H1 (cell line): ENCODE results near the gene ZMYM2. TPM values are rescaled to one million over a fixed set of nuclear protein-coding genes. Genes with fewer than 3 reads are reported as not detected.

Experiments used
- CTCF ChIA-PET: fragments of 300-600 bp; sonication (Branson Sonifier 250); formaldehyde crosslinking; loops from one replicate; lab custom pipeline; 2021; ENCODE audit not compliant: partially characterized antibody; lab: Charles Lee
- POLR2A ChIA-PET: fragments of 300-600 bp; sonication (Branson Sonifier 250); formaldehyde crosslinking; loops from one replicate; lab custom pipeline; 2021; ENCODE audit warnings: inconsistent platforms; ENCODE audit not compliant: partially characterized antibody; lab: Charles Lee
- DNase-seq, 2 experiments: peaks; one replicate each; pipeline versions ENCODE4 v3.0.0 to v3.0.0-alpha.2; 2010 to 2022; ENCODE audit warnings: low spot score in 2 of 2, low read depth in 1 of 2, mixed read lengths in 1 of 2
- FAIRE-seq: peaks from 2 replicates; lab custom pipeline; 2011; peaks lifted over from hg19 to GRCh38; lab: Jason Lieb, UNC
- H2AFZ ChIP-seq: 2 replicates; pipeline ENCODE4 v1.8.1; 2012; ENCODE audit warnings: low read length, inconsistent platforms
- H2AK5ac ChIP-seq: 2 replicates; pipeline ENCODE4 v1.6.1; 2013; ENCODE audit warnings: low read depth, low read length
- H2BK120ac ChIP-seq: replicated peaks from 2 replicates; pipeline ENCODE3; 2013; ENCODE audit warnings: low read depth, low read length, inconsistent platforms
- H2BK12ac ChIP-seq: 2 replicates; pipeline ENCODE4 v1.6.1; 2013; ENCODE audit warnings: low read depth, low read length
- H2BK15ac ChIP-seq: 2 replicates; pipeline ENCODE4 v1.6.1; 2013; ENCODE audit warnings: low read length
- H2BK20ac ChIP-seq: 2 replicates; pipeline ENCODE4 v1.6.1; 2013; ENCODE audit warnings: low read length
- H2BK5ac ChIP-seq: 2 replicates; pipeline ENCODE4 v1.6.1; 2013; ENCODE audit warnings: low read depth, low read length
- H3K14ac ChIP-seq: 2 replicates; pipeline ENCODE4 v1.6.1; 2013; ENCODE audit warnings: inconsistent platforms; ENCODE audit not compliant: insufficient read length
- H3K18ac ChIP-seq: 2 replicates; pipeline ENCODE4 v1.6.1; 2013; ENCODE audit warnings: low read length; ENCODE audit errors: extremely low read depth
- H3K23ac ChIP-seq: 2 replicates; pipeline ENCODE4 v1.6.1; 2013; ENCODE audit warnings: inconsistent platforms; ENCODE audit not compliant: insufficient read length
- H3K23me2 ChIP-seq: 2 replicates; pipeline ENCODE4 v1.6.1; 2013; ENCODE audit warnings: low read depth, low read length
- H3K27ac ChIP-seq: 2 replicates; pipeline ENCODE4 v1.6.1; 2011; ENCODE audit warnings: low read depth, low read length, inconsistent platforms
- H3K27me3 ChIP-seq, 4 experiments: replicated peaks in 1 of 4; 1 replicate in 1 of 4; 2 replicates in 3 of 4; pipeline versions ENCODE4 v1.6.1 to v1.8.1; 2011 to 2013; ENCODE audit warnings: low read length in 3 of 4, mild to moderate bottlenecking in 3 of 4, inconsistent platforms in 2 of 4, mixed read lengths in 2 of 4, moderate library complexity in 1 of 4; ENCODE audit not compliant: control insufficient read depth in 3 of 4, insufficient read depth in 3 of 4; ENCODE audit errors: extremely low read depth in 1 of 4
- H3K36me3 ChIP-seq, 4 experiments: 2 replicates each; pipeline versions ENCODE4 v1.6.1 to v1.8.1; 2011 to 2013; ENCODE audit warnings: mild to moderate bottlenecking in 4 of 4, low read length in 3 of 4, moderate library complexity in 2 of 4, control low read depth in 1 of 4, inconsistent platforms in 1 of 4; ENCODE audit not compliant: insufficient read depth in 4 of 4, control insufficient read depth in 2 of 4
- H3K4ac ChIP-seq: replicated peaks from 2 replicates; pipeline ENCODE3; 2013; ENCODE audit warnings: low read length, low read depth, mixed read lengths, inconsistent platforms; ENCODE audit not compliant: insufficient read length
- H3K4me1 ChIP-seq, 4 experiments: replicated peaks in 1 of 4; 1 replicate in 1 of 4; 2 replicates in 3 of 4; pipeline versions ENCODE4 v1.6.1 to v1.8.1; 2011 to 2013; ENCODE audit warnings: low read length in 3 of 4, inconsistent platforms in 2 of 4, mixed read lengths in 1 of 4; ENCODE audit not compliant: insufficient read depth in 4 of 4, control insufficient read depth in 3 of 4
- H3K4me2 ChIP-seq, 2 experiments: 2 replicates each; pipeline versions ENCODE4 v1.6.1 to v1.8.1; 2011 to 2013; ENCODE audit warnings: low read depth in 2 of 2, low read length in 2 of 2, control low read depth in 1 of 2, inconsistent platforms in 1 of 2, mild to moderate bottlenecking in 1 of 2; ENCODE audit not compliant: insufficient read depth in 1 of 2
- H3K4me3 ChIP-seq, 4 experiments: fragments of 200-600, 300-600 bp in 1 of 4; sonication (generic), shearing (Covaris generic), sonication (Bioruptor Twin) in 1 of 4; 2 replicates each; pipeline versions ENCODE4 v1.5.1 to v1.8.1; 2011 to 2016; ENCODE audit warnings: low read length in 4 of 4, low read depth in 3 of 4, control low read depth in 2 of 4, inconsistent platforms in 2 of 4, mild to moderate bottlenecking in 2 of 4, mixed read lengths in 1 of 4, moderate library complexity in 1 of 4; ENCODE audit not compliant: insufficient read depth in 2 of 4; ENCODE audit errors: extremely low read depth in 1 of 4
- H3K56ac ChIP-seq: replicated peaks from 2 replicates; pipeline ENCODE3; 2013; ENCODE audit warnings: low read depth, mild to moderate bottlenecking, mixed read lengths, low read length, inconsistent platforms; ENCODE audit not compliant: insufficient read length
- H3K79me1 ChIP-seq: 2 replicates; pipeline ENCODE4 v1.6.1; 2013; ENCODE audit warnings: low read depth, low read length, control low read depth
- H3K79me2 ChIP-seq, 2 experiments: 2 replicates each; pipeline versions ENCODE4 v1.6.1 to v1.8.1; 2012 to 2013; ENCODE audit warnings: low read length in 2 of 2, mild to moderate bottlenecking in 2 of 2, inconsistent platforms in 1 of 2; ENCODE audit not compliant: insufficient read depth in 2 of 2, control insufficient read depth in 1 of 2
- H3K9ac ChIP-seq, 4 experiments: replicated peaks in 1 of 4; 1 replicate in 1 of 4; 2 replicates in 3 of 4; pipeline versions ENCODE4 v1.6.1 to v1.8.1; 2011 to 2013; ENCODE audit warnings: low read depth in 3 of 4, low read length in 3 of 4, control low read depth in 2 of 4, mild to moderate bottlenecking in 2 of 4, moderate library complexity in 2 of 4, inconsistent platforms in 1 of 4; ENCODE audit errors: extremely low read depth in 1 of 4
- H3K9me3 ChIP-seq, 2 experiments: 2 replicates each; pipeline versions ENCODE4 v1.6.1 to v1.8.1; 2012 to 2013; ENCODE audit warnings: mild to moderate bottlenecking in 2 of 2, moderate library complexity in 2 of 2, control low read depth in 1 of 2, inconsistent platforms in 1 of 2, low read depth in 1 of 2, low read length in 1 of 2, mixed read lengths in 1 of 2; ENCODE audit not compliant: insufficient read depth in 2 of 2
- H4K20me1 ChIP-seq, 2 experiments: replicated peaks in 1 of 2; 2 replicates each; pipeline versions ENCODE3 to v1.8.1; 2011 to 2013; ENCODE audit warnings: inconsistent platforms in 2 of 2, low read length in 2 of 2, mild to moderate bottlenecking in 1 of 2; ENCODE audit not compliant: insufficient read depth in 2 of 2, control insufficient read depth in 1 of 2
- H4K5ac ChIP-seq: 2 replicates; pipeline ENCODE4 v1.6.1; 2013; ENCODE audit warnings: low read length, low read depth, mixed read lengths, inconsistent platforms; ENCODE audit not compliant: insufficient read length
- H4K8ac ChIP-seq: 2 replicates; pipeline ENCODE4 v1.8.0; 2013; ENCODE audit warnings: mild to moderate bottlenecking, moderate library complexity, low read length, inconsistent platforms; ENCODE audit not compliant: insufficient read depth; ENCODE audit errors: extremely low read depth
- H4K91ac ChIP-seq: replicated peaks from 2 replicates; pipeline ENCODE3; 2013; ENCODE audit warnings: low read length, mixed read lengths, inconsistent platforms; ENCODE audit not compliant: insufficient read length
- CEBPB ChIP-seq: IDR thresholded peaks from 2 replicates; pipeline ENCODE4 v1.6.1; 2012; ENCODE audit warnings: low read depth, low read length
- CREB1 ChIP-seq: IDR thresholded peaks from 2 replicates; pipeline ENCODE4 v1.6.1; 2012; ENCODE audit warnings: inconsistent platforms
- GABPA ChIP-seq: IDR thresholded peaks from 2 replicates; pipeline ENCODE4 v1.6.1; 2011; ENCODE audit warnings: mild to moderate bottlenecking, low read length, moderate library complexity, borderline replicate concordance; ENCODE audit not compliant: insufficient read depth
- HDAC6 ChIP-seq: IDR thresholded peaks from one replicate; pipeline ENCODE4 v1.7.1; 2012; ENCODE audit warnings: low read depth, mild to moderate bottlenecking, inconsistent platforms, low read length, moderate library complexity
- KDM4A ChIP-seq: IDR thresholded peaks from one replicate; pipeline ENCODE4 v1.7.1; 2012; ENCODE audit warnings: low read depth, mild to moderate bottlenecking, moderate library complexity, low read length, inconsistent platforms; ENCODE audit not compliant: severe bottlenecking
- MAFK ChIP-seq: IDR thresholded peaks from 2 replicates; pipeline ENCODE4 v1.6.1; 2012; ENCODE audit warnings: low read depth, mild to moderate bottlenecking, improper control_type of control experiment, low read length
- NANOG ChIP-seq: IDR thresholded peaks from 2 replicates; pipeline ENCODE4 v1.6.1; 2011; ENCODE audit warnings: low read length, low read depth, mild to moderate bottlenecking, inconsistent platforms; ENCODE audit not compliant: insufficient read depth, poor library complexity, severe bottlenecking
- PHF8 ChIP-seq: fragments of 200-600 bp; sonication (generic); conservative IDR thresholded peaks from 2 replicates; pipeline ENCODE4 v1.7.1; 2012; ENCODE audit warnings: low read depth, mild to moderate bottlenecking, inconsistent platforms, low read length, moderate library complexity
- POLR2AphosphoS5 ChIP-seq: IDR thresholded peaks from 2 replicates; pipeline ENCODE4 v1.6.1; 2011; ENCODE audit warnings: low read depth, low read length
- POU5F1 ChIP-seq: IDR thresholded peaks from 2 replicates; pipeline ENCODE4 v1.6.1; 2011; ENCODE audit warnings: low read depth, mild to moderate bottlenecking, low read length, moderate library complexity
- SIN3A ChIP-seq, 2 experiments: IDR thresholded peaks in 1 of 2; conservative IDR thresholded peaks in 1 of 2; 2 replicates each; pipeline ENCODE4 v1.6.1; 2011 to 2012; ENCODE audit warnings: low read length in 2 of 2, improper control_type of control experiment in 1 of 2, low read depth in 1 of 2, mild to moderate bottlenecking in 1 of 2
- SIRT6 ChIP-seq: IDR thresholded peaks from one replicate; pipeline ENCODE4 v1.7.1; 2012; ENCODE audit warnings: low read length, inconsistent platforms
- WGBS, 2 experiments: shearing (Covaris generic) in 1 of 2; methylation state at CpG; one replicate each; pipeline versions ENCODE4 v1.1.6 to v1.1.7; 2013 to 2015; ENCODE audit warnings: low lambda C conversion rate in 2 of 2, mixed read lengths in 2 of 2, inconsistent platforms in 1 of 2, low coverage in 1 of 2, missing lambda C conversion rate in 1 of 2; ENCODE audit not compliant: insufficient replicate concordance in 2 of 2, insufficient coverage in 1 of 2, insufficient read length in 1 of 2; ENCODE audit errors: extremely low coverage in 1 of 2, missing lambda C conversion rate in 1 of 2; 5-methylcytosine and 5-hydroxymethylcytosine counted together
- polyA plus RNA-seq, 7 experiments: library from polyadenylated mRNA; depleted of rRNA in 3 of 7; stranded (reverse) in 5 of 7; unstranded in 2 of 7; fragments of >200 nt in 5 of 7; fragments of 200-250 nt in 2 of 7; gene quantifications; 1 replicate in 5 of 7; 2 replicates in 1 of 7; 4 replicates in 1 of 7; pipeline versions ENCODE4 v1.2.1 to v1.2.3, GENCODE V29; 2011 to 2013; ENCODE audit warnings: missing spikeins in 2 of 7, mixed read lengths in 2 of 7
- total RNA-seq: library from RNA; stranded (reverse); fragmentation: NEBNext Ultra II Directional; extraction: Animal tissue kit (Norgen Biotek cat#: 25700); gene quantifications from 2 replicates; pipeline ENCODE4 v1.2.1, GENCODE V29; 2021

Gene ZMYM2
- total and polyA plus RNA-seq, 2 of the 8 experiments (the other 6 are each of a cell fraction or from before 2014, with no cell fraction given) = 41.2 to 159 TPM

- WGBS, 2 experiments = 3% methylated on average over 56 of the region's 65 CpGs; no CpG with 5 or more reads in 1 of the 2 experiments
- Histone ChIP-seq H2AK5ac (no peak overlapping the region), H3K27ac (peak overlapping the region; percentile 98), H3K9me3 (no peaks in the 10 kb centered on the region; a peak in 1 of 4 replicates), H2BK15ac (no peak overlapping the region), H3K14ac (no peak overlapping the region), H2BK120ac (no peak overlapping the region), H2BK5ac (peak overlapping the region; percentile 94), H4K20me1 (peaks cover 5 to 16% of the 10 kb centered on the region in 2 experiments), H4K8ac (peak overlapping the region; percentile 99; the same call in 1 of the 2 replicates), H3K18ac (peak overlapping the region; percentile 99), H3K9ac (peak overlapping the region; percentile 84 to 93 (median 90)), H3K79me2 (peaks cover 3 to 34% of the 10 kb centered on the region in 2 experiments; a peak in 3 of 4 replicates), H3K56ac (peak overlapping the region; percentile 92), H3K27me3 (no peaks in the 10 kb centered on the region), H2BK12ac (no peak overlapping the region), H3K4ac (peak overlapping the region; percentile 53), H2AFZ (no peak overlapping the region), H3K36me3 (peaks cover 0 to 18% (median 4%) of the 10 kb centered on the region in 4 experiments; a peak in 3 of 8 replicates), H3K4me2 (peak overlapping the region; percentile 48 to 87), H3K23me2 (peaks cover 4% of the 10 kb centered on the region), H4K5ac (peak overlapping the region; percentile 97), H3K4me3 (peak overlapping the region; percentile 69 to 96 (median 80)), H4K91ac (peak overlapping the region; percentile 81), H2BK20ac (no peak overlapping the region), H3K79me1 (no peaks in the 10 kb centered on the region), H3K23ac (no peak overlapping the region), H3K4me1 (peaks cover 0 to 6% (median 3%) of the 10 kb centered on the region in 4 experiments; a peak in 2 of 7 replicates)
- POLR2A ChIA-PET = interaction anchor here (0.8 to 1.5 kb wide), 5 partner anchors 9 to 109 kb away, joined by 3 to 4 read pairs (median 3); partner anchors contain the start of gene ZMYM5
- FAIRE-seq = peak; percentile 98
- CTCF ChIA-PET = interaction anchor here (0.6 kb wide), 1 partner anchor 28 kb away, joined by 3 read pairs; no protein-coding TSS in a partner anchor
- peak in 1 of 2 experiments; percentile 86 for DNase-seq
- TF ChIP-seq CEBPB (no peak), SIN3A (conservative IDR thresholded peaks at IDR 0.05 in 1 of 2, IDR thresholded peaks at IDR 0.05 in 1 of 2; ENCODE audit: low read depth in 1 of 2, low read length in 2 of 2) (no peak), PHF8 (peak; percentile 77), MAFK (no peak), GABPA (no peak), CREB1 (peak; percentile 91), HDAC6 (no peak), NANOG (no peak), KDM4A (peak; percentile 86), POU5F1 (no peak), SIRT6 (no peak), POLR2AphosphoS5 (peak; percentile 80)
These were observed 990 bp upstream of the ZMYM2 start for GRCh38 chr13:19957320-19958154.
